Fibroblast of villous mesenchyme (primary cell): ENCODE measurements around the gene DPH6. TPM values are rescaled to one million over a fixed set of nuclear protein-coding genes. Genes with fewer than 3 reads are reported as not detected.
A peak's percentile ranks its signal among the peaks of the same experiment; 100 is the strongest.
"Not testable (repeated sequence)": the region's sequence is repeated elsewhere in the genome, so short reads cannot be mapped to it uniquely, and the experiment has no call there.

ENCODE experiments used
- DNase-seq: peaks from one replicate; pipeline ENCODE4 v3.0.0-alpha.2; 2010; ENCODE audit warnings: low read depth
- H3K4me3 ChIP-seq: 2 replicates; pipeline ENCODE4 v1.5.1; 2011; ENCODE audit warnings: low read depth, mild to moderate bottlenecking, low read length
- CTCF ChIP-seq: IDR thresholded peaks from 2 replicates; pipeline ENCODE4 v1.5.1; 2012; ENCODE audit warnings: low read depth, mild to moderate bottlenecking, low read length; ENCODE audit not compliant: insufficient read depth
- total RNA-seq: library from RNA; depleted of rRNA; stranded (reverse); fragments of >200 nt; gene quantifications from 2 replicates; pipeline ENCODE4 v1.2.3, GENCODE V29; 2012

DPH6 gene
- total RNA-seq, 1 donor: 13.8 TPM

GRCh38 chr15:35410775-35411174 lies 135.2 kb downstream of the DPH6 start:
- H3K4me3 ChIP-seq: no peak overlapping the region
- TF ChIP-seq CTCF: no peak
- no peak for DNase-seq

DNA sequence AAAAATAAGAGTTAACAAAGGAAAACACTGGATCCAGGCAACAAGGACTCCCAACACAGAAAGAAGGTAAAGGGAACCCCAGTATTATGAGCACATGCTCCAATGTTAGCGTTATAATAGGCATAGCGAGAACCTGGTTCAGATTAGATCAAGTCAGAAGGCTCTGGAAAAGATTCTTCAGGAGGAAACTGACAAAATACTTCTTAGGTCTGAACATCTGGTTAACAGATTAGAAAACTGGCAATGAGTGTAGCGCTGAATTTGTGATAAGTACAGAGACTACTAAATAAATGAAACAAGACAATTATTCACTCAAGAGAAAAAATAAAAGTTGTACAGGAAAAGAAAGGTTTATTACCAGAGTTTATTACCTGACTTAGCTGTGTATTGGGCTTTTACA lies 146.1 kb downstream of the DPH6 start:
- TF ChIP-seq CTCF: no peak
- no peak overlapping the region for H3K4me3 ChIP-seq
- peak; percentile 54 for DNase-seq

DNA sequence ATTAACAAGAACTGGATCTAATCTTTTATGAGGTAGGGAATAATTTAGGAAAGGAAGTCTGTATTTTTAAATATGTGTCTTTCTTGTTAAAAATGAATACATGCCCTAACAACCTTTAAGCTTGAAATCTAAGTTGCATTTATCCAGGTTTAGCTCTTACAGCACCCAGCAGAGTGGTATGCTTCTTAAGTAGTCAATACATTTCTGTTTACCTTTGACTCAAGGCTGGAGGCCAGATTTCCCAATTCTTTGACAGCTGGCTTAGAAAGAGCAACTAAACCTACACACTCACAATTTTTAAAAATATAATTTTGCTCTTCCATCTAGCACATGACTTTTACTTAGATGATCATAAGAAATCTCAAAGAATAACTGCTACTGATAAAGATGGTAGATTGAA lies 148.9 kb downstream of the DPH6 start:
- DNase-seq: peak; percentile 53
- no peak for TF ChIP-seq CTCF

GRCh38 chr15:35394416-35394815 lies 151.5 kb downstream of the DPH6 start:
- DNase-seq: peak; percentile 33
- TF ChIP-seq CTCF: no peak
- no peak overlapping the region for H3K4me3 ChIP-seq

More for the DNA sequence above, 148.9 kb downstream of the DPH6 start:
- H3K4me3 ChIP-seq: no peak overlapping the region

DNA sequence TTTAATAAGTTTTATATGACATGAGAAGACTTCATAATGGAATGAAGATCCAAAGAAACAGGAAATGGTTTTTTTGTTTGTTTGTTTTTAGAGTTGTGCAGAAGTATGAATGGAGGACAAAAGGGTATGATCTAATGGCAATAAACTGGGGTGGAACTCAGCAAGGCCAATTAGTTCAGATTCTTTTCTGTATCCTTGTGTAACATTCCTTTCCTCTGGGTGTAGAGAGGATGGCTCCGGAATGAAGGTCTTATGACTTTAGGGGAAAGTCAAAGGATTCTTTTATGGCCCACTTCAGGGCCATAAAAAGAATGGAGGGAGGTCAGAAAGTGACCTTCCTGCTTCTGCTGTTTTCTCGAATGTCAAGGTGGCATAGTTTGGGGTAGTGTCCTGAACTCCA lies 152.6 kb downstream of the DPH6 start:
- no peak overlapping the region for H3K4me3 ChIP-seq
- no peak for TF ChIP-seq CTCF
- DNase-seq: peak; percentile 24

- H3K4me3 ChIP-seq: not testable (repeated sequence)
Observed at GRCh38 chr15:35391408-35391984, 154.5 kb downstream of the DPH6 start.

GRCh38 chr15:35383506-35383905 lies 162.5 kb downstream of the DPH6 start:
- DNase-seq: no peak
- no peak overlapping the region for H3K4me3 ChIP-seq
- no peak for TF ChIP-seq CTCF

More at GRCh38 chr15:35391408-35391984, 154.5 kb downstream of the DPH6 start:
- DNase-seq: not testable (repeated sequence)
